Skin epidermis (tissue), 12 donors: Measurements from ENCODE around the gene CDK5RAP2.
A peak's percentile ranks its signal among the peaks of the same experiment; 100 is the strongest.
"Not testable (repeated sequence)": the region's sequence is repeated elsewhere in the genome, so short reads cannot be mapped to it uniquely, and the experiment has no call there.

Source experiments
- H3K27ac ChIP-seq, 21 experiments: fragments of 200-600 bp; sonication (generic) in 11 of 21; one replicate each; pipeline ENCODE4 v1.5.0; 2020; ENCODE audit warnings: mild to moderate bottlenecking in 3 of 21, inconsistent platforms in 2 of 21, moderate library complexity in 2 of 21
- H3K4me3 ChIP-seq, 7 experiments: fragments of 200-600 bp; sonication (generic) in 2 of 7; one replicate each; pipeline ENCODE4 v1.5.0; 2020; ENCODE audit warnings: inconsistent platforms in 2 of 7, mild to moderate bottlenecking in 2 of 7, moderate library complexity in 1 of 7

The CDK5RAP2 gene

DNA sequence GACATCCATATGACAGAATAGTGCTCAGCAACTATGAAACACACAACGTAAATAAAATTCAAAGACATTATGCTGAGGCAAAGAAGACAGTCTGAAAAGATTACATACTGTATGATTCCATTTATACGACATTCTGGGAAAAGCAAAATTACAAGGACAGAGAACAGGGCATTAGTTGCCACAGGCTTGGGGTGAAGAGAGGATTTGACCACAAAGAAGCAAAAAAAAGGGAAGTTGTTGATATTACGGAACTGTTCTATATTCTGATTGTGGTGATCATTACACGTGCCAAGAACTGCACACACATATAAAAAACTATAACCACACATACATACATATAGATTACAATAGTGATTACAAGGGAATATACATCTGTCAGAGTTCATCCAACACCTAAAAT, 24.1 kb downstream of the CDK5RAP2 start:
- H3K4me3 ChIP-seq, result no peak overlapping the region
- H3K27ac ChIP-seq, result no peak overlapping the region

DNA sequence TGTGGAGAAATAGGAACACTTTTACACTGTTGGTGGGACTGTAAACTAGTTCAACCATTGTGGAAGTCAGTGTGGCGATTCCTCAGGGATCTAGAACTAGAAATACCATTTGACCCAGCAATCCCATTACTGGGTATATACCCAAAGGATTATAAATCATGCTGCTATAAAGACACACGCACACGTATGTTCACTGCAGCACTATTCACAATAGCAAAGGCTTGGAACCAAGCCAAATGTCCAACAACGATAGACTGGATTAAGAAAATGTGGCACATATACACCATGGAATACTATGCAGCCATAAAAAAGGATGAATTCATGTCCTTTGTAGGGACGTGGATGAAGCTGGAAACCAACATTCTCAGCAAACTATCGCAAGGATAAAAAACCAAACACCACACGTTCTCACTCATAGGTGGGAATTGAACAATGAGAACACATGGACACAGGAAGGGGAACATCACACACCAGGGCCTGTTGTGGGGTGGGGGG, 27.7 kb downstream of the CDK5RAP2 start:
- H3K27ac ChIP-seq, H3K4me3 ChIP-seq: not testable (repeated sequence)

DNA sequence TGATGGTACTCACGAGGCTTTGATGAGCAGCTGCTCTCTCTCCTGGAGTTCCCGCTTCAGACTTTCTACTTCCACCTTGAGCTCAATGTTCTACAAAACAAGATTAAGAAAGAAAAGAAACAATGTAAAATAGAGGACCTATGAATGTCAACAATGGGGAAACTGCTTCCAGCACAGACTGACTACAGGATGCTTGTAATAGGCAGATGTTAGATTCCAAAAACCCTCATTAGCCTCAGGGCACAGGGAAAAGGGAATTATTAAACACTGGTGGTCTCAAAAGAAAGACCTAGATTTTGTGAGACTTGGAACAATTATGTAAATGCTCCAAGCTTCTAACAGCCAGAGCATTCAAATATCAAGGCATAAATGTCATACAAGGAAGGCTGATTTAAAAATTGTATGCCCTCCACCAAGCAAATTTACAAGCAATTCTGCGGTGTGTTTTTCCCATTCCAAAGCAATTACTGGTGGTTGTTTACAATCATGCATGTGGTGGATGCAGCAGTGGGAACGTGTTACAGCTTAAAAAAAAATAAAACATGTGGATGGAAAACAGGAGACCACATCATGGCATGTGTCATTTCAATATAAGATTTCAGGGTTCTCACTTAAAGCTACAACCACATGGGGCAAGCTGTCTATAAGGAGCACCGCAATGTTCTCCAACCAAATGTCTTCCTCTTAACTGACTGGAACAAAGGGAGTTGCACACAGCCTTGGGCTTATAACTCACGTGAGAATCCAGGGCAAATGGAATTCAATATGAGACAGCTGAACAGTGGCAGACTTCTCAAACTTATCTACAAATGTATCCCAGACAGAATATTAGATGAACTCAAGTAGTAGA, 34.0 kb downstream of the CDK5RAP2 start:
- H3K4me3 ChIP-seq, result no peak overlapping the region
- H3K27ac ChIP-seq, result peak overlapping the region in 1 of 21 experiments; percentile 8

DNA sequence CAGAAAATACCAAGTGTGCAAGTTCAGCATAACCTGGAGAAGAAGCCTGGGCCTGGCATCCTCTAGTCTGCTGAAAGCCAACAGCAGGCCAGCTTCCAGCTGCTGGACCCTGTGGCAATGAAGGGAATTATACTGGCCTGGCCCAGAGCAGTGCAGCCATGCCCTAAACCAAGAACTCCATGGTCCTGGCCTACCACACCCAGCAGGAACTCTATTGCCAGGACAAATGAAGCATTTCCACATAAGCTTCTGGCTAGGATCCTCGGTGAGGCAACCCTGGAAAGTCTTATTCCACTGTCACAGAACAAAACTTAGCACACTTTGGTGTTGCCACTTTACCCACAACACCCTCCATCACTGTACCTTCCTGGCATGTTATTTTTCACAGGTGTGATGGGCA, 35.5 kb downstream of the CDK5RAP2 start:
- H3K27ac ChIP-seq, result no peak overlapping the region
- H3K4me3 ChIP-seq, result no peak overlapping the region

DNA sequence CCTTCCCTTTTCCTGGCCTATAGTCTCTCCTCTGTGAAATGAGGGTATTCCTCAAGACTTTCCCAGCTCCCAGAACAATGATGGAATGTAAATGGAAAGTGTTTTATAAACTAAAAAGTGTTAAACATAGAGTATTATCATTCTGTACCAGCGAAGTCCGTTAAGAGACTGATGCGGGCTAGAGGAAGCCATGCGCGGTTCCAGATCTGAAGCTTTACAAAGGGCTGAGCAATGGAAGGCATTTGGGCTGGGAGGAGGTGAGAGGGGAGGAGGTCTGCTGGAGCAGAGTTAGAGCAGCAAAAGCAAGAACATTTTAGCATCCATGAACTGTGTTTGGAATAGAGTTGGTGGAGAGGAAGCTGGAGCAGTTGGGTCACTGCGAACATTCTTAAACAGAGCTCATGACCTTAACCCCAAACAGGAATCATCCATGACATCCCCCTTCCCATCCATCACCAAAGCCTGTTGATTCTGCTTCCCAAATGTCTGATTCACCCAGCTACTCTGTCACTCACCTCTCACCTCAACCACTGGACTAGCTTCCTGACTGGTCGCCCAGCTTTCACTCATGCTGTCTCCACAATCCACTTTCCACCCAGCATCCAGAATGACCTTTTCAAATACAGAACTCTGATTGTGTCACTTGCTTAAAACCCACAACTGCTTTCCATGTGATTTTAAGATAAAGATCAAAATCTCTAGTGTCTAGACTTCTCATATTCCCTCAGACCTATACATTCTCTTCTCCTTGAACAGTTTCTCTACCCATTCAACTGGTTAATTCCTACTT, 37.1 kb downstream of the CDK5RAP2 start:
- Histone ChIP-seq H3K4me3 (no peak overlapping the region), H3K27ac (no peak overlapping the region)

DNA sequence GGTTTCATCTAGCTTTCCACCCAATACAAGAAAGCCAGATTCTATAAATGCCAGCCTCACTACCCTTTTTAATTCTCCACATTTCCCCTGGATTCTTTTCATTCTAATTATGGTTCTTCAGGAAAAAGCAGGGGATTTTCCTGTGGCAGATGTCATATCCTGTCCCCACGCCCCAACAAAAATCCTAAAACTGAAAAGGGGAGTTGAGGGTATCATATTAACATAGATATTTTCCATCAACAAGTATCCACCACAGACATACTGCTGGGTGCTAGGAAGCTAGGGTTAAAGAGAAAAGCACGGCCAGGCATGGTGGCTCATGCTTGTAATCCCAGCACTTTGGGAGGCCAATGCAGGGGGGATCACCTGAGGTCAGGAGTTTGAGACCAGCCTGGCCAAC, 38.0 kb downstream of the CDK5RAP2 start:
- Histone ChIP-seq H3K4me3 (no peak overlapping the region), H3K27ac (no peak overlapping the region)

DNA sequence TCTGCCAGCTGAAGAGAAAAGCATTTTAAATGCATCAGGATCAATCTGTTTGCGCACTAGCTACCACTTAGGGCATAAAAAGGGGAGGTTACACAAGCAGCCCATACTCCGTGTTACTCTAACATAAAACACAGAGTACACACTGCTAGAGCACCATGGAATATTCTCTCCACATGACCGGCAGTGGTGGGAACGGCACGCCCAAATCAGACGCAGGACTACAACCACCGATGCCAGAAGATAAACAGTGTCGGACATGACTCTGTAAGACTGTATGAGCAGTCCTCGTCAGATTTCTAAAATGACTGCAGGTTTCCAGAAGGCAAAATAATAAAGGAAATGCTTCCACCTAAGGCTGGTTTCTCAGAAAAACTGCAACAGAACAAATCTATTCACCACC, 40.0 kb downstream of the CDK5RAP2 start:
- H3K27ac ChIP-seq, result peak overlapping the region in 1 of 21 experiments; percentile 5

DNA sequence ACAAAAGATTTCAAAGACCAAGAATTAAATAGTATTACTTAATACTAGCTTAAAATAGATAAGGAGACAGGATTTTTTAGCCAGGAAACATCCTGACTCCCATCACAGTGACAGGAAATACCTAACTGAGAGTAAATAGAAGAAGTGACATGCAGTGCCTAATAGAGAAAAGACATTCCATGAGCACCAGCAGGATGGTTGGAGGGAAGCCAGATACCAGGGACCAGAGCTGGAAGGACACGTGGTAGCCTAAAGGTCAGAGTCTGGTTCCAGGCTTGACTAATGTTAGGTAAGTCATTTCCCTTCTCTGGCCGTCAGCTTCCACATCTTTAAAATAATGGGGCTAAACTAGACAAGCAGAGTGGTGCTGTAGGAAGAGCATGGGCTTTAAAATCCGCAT, 41.6 kb downstream of the CDK5RAP2 start:
- H3K4me3 ChIP-seq, result no peak overlapping the region
- no peak overlapping the region for H3K27ac ChIP-seq

More for the DNA sequence above, 40.0 kb downstream of the CDK5RAP2 start:
- no peak overlapping the region for H3K4me3 ChIP-seq

DNA sequence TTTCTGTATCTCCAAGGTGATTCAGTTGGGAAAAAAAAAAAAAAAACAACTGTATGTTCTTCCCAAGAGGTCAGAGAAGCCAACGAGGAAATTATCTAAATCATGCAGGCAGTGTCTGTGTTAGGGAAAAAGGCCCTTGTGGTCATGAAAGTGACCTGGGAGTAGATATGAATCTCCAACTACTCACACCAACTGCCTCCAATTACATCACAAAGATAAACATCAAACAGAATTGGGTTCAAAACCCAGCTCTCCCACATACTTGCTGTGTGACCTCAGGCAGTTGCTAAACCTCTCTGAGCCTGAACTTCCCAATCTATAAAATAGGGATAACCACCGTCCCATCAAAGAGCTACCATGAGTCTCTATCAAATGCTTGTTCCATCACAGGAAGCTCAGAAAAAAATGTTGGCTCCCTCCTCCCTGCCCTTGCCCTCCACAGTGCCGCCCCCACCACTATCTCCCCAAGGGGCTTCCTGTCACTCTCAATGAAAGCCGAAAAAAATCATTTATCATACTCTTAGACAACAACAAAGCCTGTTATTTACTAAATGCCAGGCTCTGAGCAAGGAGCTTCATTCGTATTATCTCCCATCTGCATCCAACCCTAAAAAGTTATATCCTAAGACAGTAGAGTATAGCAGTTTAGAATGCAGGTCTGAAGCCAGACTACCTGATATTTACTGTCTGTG, 42.9 kb downstream of the CDK5RAP2 start:
- Histone ChIP-seq H3K27ac (no peak overlapping the region), H3K4me3 (no peak overlapping the region)

DNA sequence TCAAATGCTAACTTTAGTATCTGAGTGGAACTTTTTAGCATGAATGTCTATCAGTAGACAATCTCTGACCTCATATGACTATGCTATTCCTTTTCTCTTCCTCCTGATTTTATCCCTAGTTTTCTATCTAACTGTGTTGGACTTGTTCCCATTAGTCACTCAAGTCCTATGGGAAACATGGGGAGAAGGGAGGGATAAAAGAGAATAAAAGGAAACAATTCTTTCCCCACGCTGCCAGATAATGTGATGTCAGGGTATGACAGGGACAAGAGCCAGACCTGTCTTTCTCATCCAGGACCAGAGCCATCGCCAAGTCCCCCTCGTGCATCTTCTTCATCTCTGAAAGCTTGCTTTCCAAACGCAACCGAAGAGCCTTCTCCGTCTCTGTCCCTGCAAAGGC, 43.9 kb downstream of the CDK5RAP2 start:
- Histone ChIP-seq H3K27ac (no peak overlapping the region), H3K4me3 (no peak overlapping the region)

DNA sequence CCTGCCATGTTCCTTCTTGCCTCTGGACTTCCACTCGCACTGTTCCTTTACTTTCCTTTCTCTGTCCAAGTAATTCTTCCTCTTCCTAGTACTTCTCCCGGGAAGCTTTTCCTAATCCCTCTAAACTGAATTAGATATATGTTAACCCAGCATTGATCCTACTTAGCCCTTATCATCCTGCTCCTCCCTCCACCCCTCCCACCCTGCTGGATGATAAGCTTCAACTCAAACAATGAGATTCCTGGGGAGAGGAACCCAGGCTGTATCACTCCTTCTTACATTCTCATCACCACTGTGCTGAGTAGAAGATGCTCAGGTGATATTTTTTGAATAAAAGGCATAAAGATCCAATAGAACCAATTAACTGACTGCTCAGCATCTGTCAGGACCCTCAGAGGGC, 45.7 kb downstream of the CDK5RAP2 start:
- Histone ChIP-seq H3K27ac (peak overlapping the region in 1 of 21 experiments; percentile 82), H3K4me3 (no peak overlapping the region)

DNA sequence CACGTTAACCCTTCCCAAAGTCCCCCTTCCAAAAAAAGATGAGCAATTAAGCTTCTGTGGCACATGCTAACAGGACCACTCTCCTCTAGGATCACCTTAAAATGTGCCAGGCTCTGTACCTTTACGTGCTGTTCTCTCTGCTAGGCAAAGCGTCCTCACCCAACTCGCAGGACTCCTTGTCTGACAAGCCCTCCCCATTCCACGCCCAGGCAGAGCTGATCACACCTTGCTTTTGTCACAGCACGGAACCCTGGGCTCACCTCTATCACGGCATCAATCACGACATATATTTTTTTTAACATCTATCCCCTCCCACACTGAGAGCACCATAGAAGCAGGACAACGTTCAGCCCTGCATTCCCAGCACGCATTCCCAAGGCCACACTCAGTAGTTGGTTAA, 47.1 kb downstream of the CDK5RAP2 start:
- Histone ChIP-seq H3K4me3 (no peak overlapping the region), H3K27ac (peak overlapping the region in 17 of 21 experiments; percentile 1 to 82 (median 64))

DNA sequence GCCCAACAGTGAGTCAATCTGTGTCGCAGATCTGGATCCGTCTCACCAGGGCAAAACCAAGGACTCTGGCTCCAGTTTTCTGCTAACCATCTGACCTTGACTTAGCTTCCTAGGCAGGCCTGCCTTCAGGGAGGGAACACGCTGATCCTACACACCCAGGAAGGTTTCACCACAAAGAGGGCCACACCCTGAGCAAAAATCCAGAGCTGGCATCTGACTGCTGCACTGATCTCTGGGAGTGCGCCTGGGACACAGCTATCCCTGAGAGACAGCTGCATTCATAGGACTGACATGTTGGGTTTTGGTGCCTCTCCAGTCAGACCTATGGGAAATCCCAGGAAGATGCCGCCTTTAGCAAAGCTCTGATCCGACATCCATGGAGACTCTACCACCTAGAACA, 47.5 kb downstream of the CDK5RAP2 start:
- H3K27ac ChIP-seq, result peak overlapping the region in 17 of 21 experiments; percentile 1 to 82 (median 64)
- no peak overlapping the region for H3K4me3 ChIP-seq

DNA sequence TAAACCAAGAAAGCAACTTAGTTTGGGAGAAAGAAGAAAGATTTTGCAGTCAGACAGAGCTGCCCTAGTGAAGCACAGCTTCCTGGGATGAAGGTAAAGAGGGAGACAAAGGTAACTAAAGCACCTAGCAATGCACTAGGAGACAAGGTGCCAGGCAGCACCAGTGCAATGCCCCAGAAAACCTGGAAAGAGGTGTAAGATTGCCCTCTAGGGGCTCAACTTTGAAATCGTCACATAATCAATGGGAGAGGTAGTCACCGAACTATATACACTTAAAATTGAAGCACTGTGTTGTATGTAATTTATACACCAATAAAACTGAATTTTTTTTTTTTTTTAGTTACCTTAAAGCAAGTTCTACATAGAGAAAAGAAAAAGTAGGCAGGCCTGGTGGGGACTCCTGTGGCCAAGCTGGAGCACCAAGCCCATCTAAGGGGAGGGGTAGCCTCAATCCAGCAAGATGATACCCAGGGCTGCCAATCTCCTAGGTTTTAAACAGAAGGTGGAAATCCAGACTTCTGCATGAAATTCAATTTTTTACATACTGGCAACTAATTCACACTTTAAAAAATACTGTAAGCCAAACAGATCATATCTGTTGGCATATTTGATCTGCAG, 48.2 kb downstream of the CDK5RAP2 start:
- H3K27ac ChIP-seq, result peak overlapping the region in 15 of 21 experiments; percentile 0 to 82 (median 59)
- no peak overlapping the region for H3K4me3 ChIP-seq

DNA sequence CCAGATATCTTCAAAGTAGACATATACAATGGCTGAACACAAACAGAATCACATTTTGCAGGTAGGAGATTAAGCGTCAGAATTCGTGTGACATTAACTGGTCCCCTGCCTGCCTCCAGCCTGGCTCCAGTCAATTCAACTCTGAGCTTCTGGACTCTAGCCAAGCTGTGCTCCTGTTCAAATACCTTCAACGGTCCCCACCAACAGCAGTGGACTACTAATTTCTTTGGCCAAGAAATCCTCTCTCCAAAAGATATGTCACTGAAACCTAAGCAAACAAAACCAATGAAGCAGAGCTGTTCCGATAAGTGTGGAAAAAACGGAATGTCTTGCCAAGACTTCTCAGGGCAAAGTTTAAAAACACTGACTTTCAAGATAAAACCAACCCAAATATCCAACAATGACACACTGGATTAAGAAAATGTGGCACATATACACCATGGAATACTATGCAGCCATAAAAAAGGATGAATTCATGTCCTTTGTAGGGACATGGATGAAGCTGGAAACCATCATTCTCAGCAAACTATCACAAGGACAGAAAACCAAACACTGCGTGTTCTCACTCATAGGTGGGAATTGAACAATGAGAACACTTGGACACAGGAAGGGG, 49.6 kb downstream of the CDK5RAP2 start:
- H3K27ac ChIP-seq, result not testable (repeated sequence)

DNA sequence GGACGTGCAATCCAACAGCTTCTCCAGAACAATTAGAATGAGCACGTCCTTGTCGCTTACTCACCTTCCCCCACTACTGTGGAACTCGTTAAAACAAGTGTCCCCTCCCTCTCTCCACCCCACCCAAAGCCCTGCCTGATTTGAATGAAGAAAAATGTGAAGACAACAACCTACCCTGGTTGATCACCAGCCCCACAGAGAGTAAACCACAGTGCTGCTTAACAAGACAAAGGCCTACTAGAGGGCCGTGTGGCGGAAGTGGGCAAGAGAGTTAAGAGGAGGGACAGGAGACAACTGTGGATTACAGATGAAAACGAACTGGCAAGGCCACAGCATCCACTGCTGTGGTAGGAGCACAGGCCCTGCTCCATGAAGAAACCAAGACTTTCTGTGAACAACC, 51.1 kb downstream of the CDK5RAP2 start:
- H3K4me3 ChIP-seq, result no peak overlapping the region
- H3K27ac ChIP-seq, result no peak overlapping the region

More for the DNA sequence above, 49.6 kb downstream of the CDK5RAP2 start:
- not testable (repeated sequence) for H3K4me3 ChIP-seq

DNA sequence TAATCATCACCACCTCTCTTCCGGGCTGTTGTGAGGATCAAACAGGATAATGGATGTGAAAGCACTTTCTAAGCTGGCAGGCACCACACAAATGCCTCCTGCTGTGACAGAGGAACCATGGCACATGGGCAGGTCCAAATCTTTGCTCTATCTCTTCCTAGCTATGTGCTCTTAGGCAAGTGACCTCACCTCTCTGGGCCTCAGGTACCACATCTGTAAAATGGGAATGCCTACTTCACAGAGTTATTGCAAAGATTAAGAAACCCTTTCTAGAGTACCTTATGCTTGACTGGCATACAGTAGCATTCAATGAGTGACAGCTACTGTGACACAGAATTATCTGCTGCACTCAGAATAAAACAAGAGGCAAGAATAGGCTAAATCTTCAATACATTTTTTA, 51.6 kb downstream of the CDK5RAP2 start:
- Histone ChIP-seq H3K27ac (no peak overlapping the region), H3K4me3 (no peak overlapping the region)

DNA sequence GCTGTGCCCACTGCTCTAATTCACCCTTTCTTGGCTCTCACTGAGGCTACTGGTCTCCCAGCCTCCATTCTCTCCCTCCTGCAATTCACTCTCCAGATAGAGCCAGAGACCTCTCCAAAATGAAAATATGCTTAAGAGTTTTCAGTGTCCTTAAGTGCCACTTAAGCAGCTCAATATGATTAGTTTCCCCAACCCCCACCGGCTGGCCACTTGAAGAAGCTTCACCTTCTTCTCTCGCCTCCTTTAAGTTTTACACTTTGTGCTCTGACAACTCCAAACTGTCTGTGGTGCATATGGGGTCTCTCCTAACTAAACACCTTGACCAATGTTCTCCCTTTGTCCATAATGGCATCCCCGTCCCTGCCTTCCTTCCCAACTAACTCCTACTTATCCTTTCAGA, 53.4 kb downstream of the CDK5RAP2 start:
- H3K27ac ChIP-seq, result no peak overlapping the region
- no peak overlapping the region for H3K4me3 ChIP-seq

DNA sequence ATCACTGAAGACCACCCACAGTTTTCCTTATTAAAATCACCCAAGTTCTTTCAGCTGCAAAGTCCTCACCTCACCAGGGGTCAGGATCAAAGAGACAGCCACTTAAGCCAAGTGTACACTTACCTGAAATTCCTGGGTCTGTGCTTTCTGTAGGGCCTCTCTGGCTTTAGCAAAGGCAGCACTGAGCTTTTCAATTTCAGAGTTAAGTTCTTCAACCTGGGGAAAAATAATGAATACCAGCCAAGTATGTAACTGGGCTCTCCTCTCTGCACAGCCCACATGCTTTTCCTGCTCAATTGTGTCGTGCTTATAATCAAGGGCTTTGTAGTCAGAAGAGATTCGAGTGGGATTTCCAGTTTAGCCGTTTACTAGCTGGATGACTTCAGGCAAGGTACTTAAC, 55.1 kb downstream of the CDK5RAP2 start:
- Histone ChIP-seq H3K4me3 (no peak overlapping the region), H3K27ac (no peak overlapping the region)
